Neural progenitor cell (in vitro differentiated cells): ENCODE results near the gene ZSWIM5. TPM values are rescaled to one million over a fixed set of nuclear protein-coding genes. Genes with fewer than 3 reads are reported as not detected.

Experiments used
- DNase-seq: peaks from one replicate; pipeline ENCODE4 v3.0.0-alpha.2; 2016; ENCODE audit warnings: low spot score
- H2AFZ ChIP-seq: fragments of 200-600 bp; sonication (generic); replicated peaks from 2 replicates; pipeline ENCODE4 v1.6.1; 2016; ENCODE audit warnings: antibody characterized with exemption
- H3F3A ChIP-seq: fragments of 200-600 bp; sonication (generic); 2 replicates; pipeline ENCODE4 v1.6.1; 2016; ENCODE audit warnings: antibody characterized with exemption, low read depth
- H3K27ac ChIP-seq: fragments of 200-600 bp; sonication (generic); 2 replicates; pipeline ENCODE4 v1.5.1; 2016; ENCODE audit warnings: mild to moderate bottlenecking
- H3K27me3 ChIP-seq: fragments of 200-600 bp; sonication (generic); 2 replicates; pipeline ENCODE4 v1.6.1; 2016; ENCODE audit warnings: mild to moderate bottlenecking, moderate library complexity
- H3K36me3 ChIP-seq: fragments of 200-600 bp; sonication (generic); 2 replicates; pipeline ENCODE4 v1.5.1; 2016
- H3K4me1 ChIP-seq: fragments of 200-600 bp; sonication (generic); 2 replicates; pipeline ENCODE4 v1.6.1; 2016; ENCODE audit warnings: mixed run types
- H3K4me2 ChIP-seq: fragments of 200-600 bp; sonication (generic); 2 replicates; pipeline ENCODE4 v1.6.1; 2016
- H3K4me3 ChIP-seq: fragments of 200-600 bp; sonication (generic); 2 replicates; pipeline ENCODE4 v1.5.1; 2016
- H3K79me2 ChIP-seq: fragments of 200-600 bp; sonication (generic); 2 replicates; pipeline ENCODE4 v1.6.1; 2016; ENCODE audit warnings: low read depth
- H3K9ac ChIP-seq: fragments of 200-600 bp; sonication (generic); 2 replicates; pipeline ENCODE4 v1.6.1; 2016
- H3K9me3 ChIP-seq: fragments of 200-600 bp; sonication (generic); 2 replicates; pipeline ENCODE4 v1.5.1; 2016; ENCODE audit warnings: low read depth
- H4K20me1 ChIP-seq: fragments of 200-600 bp; sonication (generic); 2 replicates; pipeline ENCODE4 v1.6.1; 2016; ENCODE audit warnings: low read depth
- H3K27ac Mint-ChIP-seq: 3 replicates; pipeline ENCODE4 v1.8.0; 2021; ENCODE audit warnings: mixed read lengths
- H3K27me3 Mint-ChIP-seq: 2 replicates; pipeline ENCODE4 v1.8.0; 2022; ENCODE audit warnings: low read depth, mild to moderate bottlenecking, inconsistent platforms, moderate library complexity, mixed read lengths; ENCODE audit not compliant: insufficient read depth
- H3K36me3 Mint-ChIP-seq: 3 replicates; pipeline ENCODE4 v1.8.0; 2021; ENCODE audit warnings: mixed read lengths
- H3K4me1 Mint-ChIP-seq: 3 replicates; pipeline ENCODE4 v1.8.0; 2021; ENCODE audit warnings: mixed read lengths
- H3K4me3 Mint-ChIP-seq: 3 replicates; pipeline ENCODE4 v1.8.0; 2021; ENCODE audit warnings: mild to moderate bottlenecking, moderate library complexity, mixed read lengths
- H3K9me3 Mint-ChIP-seq: 3 replicates; pipeline ENCODE4 v1.8.0; 2020; ENCODE audit warnings: mixed read lengths
- CTCF ChIP-seq: fragments of 200-600 bp; sonication (generic); IDR thresholded peaks from 2 replicates; pipeline ENCODE4 v1.5.1; 2017; ENCODE audit warnings: antibody characterized with exemption, mild to moderate bottlenecking
- EZH2 ChIP-seq: fragments of 200-600 bp; sonication (generic); IDR thresholded peaks from 2 replicates; pipeline ENCODE4 v1.6.1; 2017; ENCODE audit warnings: antibody characterized with exemption, mild to moderate bottlenecking, moderate library complexity
- EZH2phosphoT487 ChIP-seq: fragments of 200-600 bp; sonication (generic); IDR thresholded peaks from 2 replicates; pipeline ENCODE4 v1.6.1; 2017; ENCODE audit warnings: antibody characterized with exemption
- total RNA-seq: library from RNA; depleted of rRNA; stranded (reverse); fragments of >200 nt; gene quantifications from 2 replicates; pipeline ENCODE4 v1.2.3, GENCODE V29; 2015; ENCODE audit warnings: low replicate concordance

Gene ZSWIM5
- total RNA-seq, 1 donor from 2014 or later, result 5.8 TPM

- no peaks in the 10 kb centered on the region for H3F3A ChIP-seq
- DNase-seq, result no peak
- no peaks in the 10 kb centered on the region for H3K4me1 ChIP-seq
- H3K4me1 Mint-ChIP-seq, result no peaks in the 10 kb centered on the region
- no peaks in the 10 kb centered on the region for H3K36me3 ChIP-seq
- no peaks in the 10 kb centered on the region for H3K9me3 Mint-ChIP-seq
- H3K36me3 Mint-ChIP-seq, result peaks cover 7% of the 10 kb centered on the region
- no peak overlapping the region for H2AFZ ChIP-seq
- H3K4me2 ChIP-seq, result no peak overlapping the region
- H3K4me3 ChIP-seq, result no peak overlapping the region
- H3K9ac ChIP-seq, result no peak overlapping the region
- H4K20me1 ChIP-seq, result no peaks in the 10 kb centered on the region
- H3K9me3 ChIP-seq, result no peaks in the 10 kb centered on the region
- no peaks in the 10 kb centered on the region for H3K27me3 ChIP-seq
- H3K27ac Mint-ChIP-seq, result no peak overlapping the region
- no peak overlapping the region for H3K27ac ChIP-seq
- TF ChIP-seq EZH2 (no peak), EZH2phosphoT487 (no peak), CTCF (no peak)
- H3K27me3 Mint-ChIP-seq, result no peaks in the 10 kb centered on the region
- H3K4me3 Mint-ChIP-seq, result no peak overlapping the region
- H3K79me2 ChIP-seq, result no peaks in the 10 kb centered on the region
Observed at GRCh38 chr1:45035631-45036301, 170.6 kb downstream of the ZSWIM5 start.

- no peaks in the 10 kb centered on the region for H3K27me3 ChIP-seq
- no peaks in the 10 kb centered on the region for H4K20me1 ChIP-seq
- no peaks in the 10 kb centered on the region for H3F3A ChIP-seq
- Mint-ChIP-seq H3K4me1 (no peaks in the 10 kb centered on the region), H3K27ac (no peak overlapping the region), H3K4me3 (no peak overlapping the region), H3K36me3 (peaks cover 9% of the 10 kb centered on the region), H3K27me3 (no peaks in the 10 kb centered on the region), H3K9me3 (no peaks in the 10 kb centered on the region)
- no peak overlapping the region for H2AFZ ChIP-seq
- H3K4me1 ChIP-seq, result no peaks in the 10 kb centered on the region
- no peak overlapping the region for H3K9ac ChIP-seq
- H3K4me2 ChIP-seq, result no peak overlapping the region
- no peaks in the 10 kb centered on the region for H3K36me3 ChIP-seq
- no peak overlapping the region for H3K27ac ChIP-seq
- TF ChIP-seq EZH2 (no peak), CTCF (no peak), EZH2phosphoT487 (no peak)
- no peaks in the 10 kb centered on the region for H3K9me3 ChIP-seq
- no peak for DNase-seq
- H3K4me3 ChIP-seq, result no peak overlapping the region
- H3K79me2 ChIP-seq, result no peaks in the 10 kb centered on the region
Observed at GRCh38 chr1:45033356-45033755, 173.0 kb downstream of the ZSWIM5 start.

GRCh38 chr1:45032837-45033236, 173.6 kb downstream of the ZSWIM5 start:
- Histone ChIP-seq H2AFZ (no peak overlapping the region), H3K9ac (no peak overlapping the region), H3K4me3 (no peak overlapping the region), H3K27me3 (no peaks in the 10 kb centered on the region), H3K4me2 (no peak overlapping the region), H3K27ac (no peak overlapping the region), H4K20me1 (no peaks in the 10 kb centered on the region), H3K4me1 (no peaks in the 10 kb centered on the region), H3K36me3 (no peaks in the 10 kb centered on the region), H3K9me3 (no peaks in the 10 kb centered on the region), H3F3A (no peaks in the 10 kb centered on the region), H3K79me2 (no peaks in the 10 kb centered on the region)
- no peaks in the 10 kb centered on the region for H3K9me3 Mint-ChIP-seq
- TF ChIP-seq EZH2phosphoT487 (no peak), EZH2 (no peak), CTCF (no peak)
- no peaks in the 10 kb centered on the region for H3K27me3 Mint-ChIP-seq
- no peak overlapping the region for H3K4me3 Mint-ChIP-seq
- DNase-seq, result no peak
- H3K4me1 Mint-ChIP-seq, result no peaks in the 10 kb centered on the region
- H3K27ac Mint-ChIP-seq, result no peak overlapping the region
- peaks cover 6% of the 10 kb centered on the region for H3K36me3 Mint-ChIP-seq
